GM20000 (cell line): ENCODE measurements around the gene SPOCK1.

Experiments used
- DNase-seq: peaks from one replicate; pipeline ENCODE4 v3.0.0; 2012; ENCODE audit warnings: low spot score
- CTCF ChIP-seq: IDR thresholded peaks from 2 replicates; pipeline ENCODE4 v1.5.1; 2012; ENCODE audit warnings: mild to moderate bottlenecking, control low read depth; ENCODE audit errors: extremely low read depth, missing control alignments

Gene SPOCK1

DNA sequence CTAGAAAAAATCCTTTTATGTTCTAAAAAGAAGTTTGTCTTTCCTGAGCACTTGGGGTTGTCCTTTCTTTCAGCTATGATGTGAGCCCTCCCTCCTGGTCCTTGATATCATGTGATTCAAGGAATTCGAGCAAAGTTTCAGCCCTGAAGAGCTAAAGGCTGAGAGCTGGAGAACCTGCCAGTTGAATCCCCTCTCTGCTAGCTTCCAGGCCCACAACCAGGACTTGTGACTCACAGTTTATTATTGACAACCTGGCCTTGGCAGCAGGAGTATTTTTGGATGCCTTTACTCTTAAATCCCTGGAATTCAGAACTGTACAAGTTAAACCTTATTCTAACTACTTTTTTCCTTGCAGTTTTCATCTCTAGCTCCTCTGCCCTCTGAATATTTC is 182.8 kb downstream of the SPOCK1 start:
- TF ChIP-seq CTCF, result no peak
- no peak for DNase-seq

DNA sequence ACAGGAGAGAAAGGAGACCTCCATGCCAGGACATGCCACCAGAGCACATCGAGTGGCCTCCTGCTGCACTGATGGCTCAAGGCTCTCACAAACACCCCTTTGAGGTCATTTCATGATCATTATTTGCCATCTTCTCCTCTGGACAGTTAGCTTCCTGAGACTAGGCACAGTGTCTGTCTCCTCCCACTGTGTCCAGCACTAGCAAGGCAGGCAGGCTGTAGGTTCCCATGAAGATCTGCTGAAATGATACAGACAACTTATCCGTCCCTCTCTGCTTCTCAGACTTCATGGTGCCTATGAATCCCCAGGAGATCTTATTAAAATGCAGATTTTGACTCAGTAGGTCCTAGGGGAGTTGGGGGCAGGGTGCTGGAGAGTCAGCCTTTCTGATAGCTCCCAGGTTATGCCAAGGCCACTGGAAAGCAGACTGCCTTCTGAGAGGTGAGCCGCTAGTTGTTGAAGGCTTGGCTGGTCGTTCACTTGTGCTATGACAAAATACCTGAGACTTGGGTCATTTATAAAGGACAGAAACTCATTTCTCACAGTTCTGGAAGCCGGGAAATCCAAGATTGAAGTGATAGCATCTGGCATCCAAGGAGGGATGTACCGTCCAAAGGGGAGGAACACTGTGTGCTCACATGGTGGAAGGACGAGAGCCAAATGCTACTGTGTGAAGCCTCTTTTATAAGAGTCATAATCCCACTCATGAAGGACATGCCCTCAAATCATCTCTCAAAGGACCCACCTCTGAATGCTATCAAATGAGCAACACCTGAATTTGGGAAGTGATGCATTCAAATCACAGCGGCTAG is 183.4 kb downstream of the SPOCK1 start:
- no peak for DNase-seq
- TF ChIP-seq CTCF, result no peak

DNA sequence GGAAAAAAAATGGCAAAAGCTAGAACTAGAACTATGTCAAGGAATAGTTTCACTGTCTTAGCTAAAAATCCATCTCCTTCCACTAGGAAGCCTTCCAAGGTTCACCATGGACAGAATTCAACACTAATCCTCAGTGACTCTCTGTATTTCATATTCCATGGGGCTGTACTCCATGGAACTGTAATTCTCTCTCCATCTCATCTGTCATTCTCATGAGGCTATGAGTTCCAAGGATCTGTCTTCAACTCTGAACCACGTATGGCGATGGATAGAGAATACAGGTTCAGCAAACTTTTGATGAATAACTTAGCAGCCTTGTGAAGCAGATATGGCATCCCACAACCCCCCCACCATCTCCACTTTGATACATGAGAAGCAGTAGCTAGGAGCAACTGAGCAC is 184.0 kb downstream of the SPOCK1 start:
- TF ChIP-seq CTCF, result no peak
- DNase-seq, result no peak

GRCh38 chr5:137313526-137314175 is 185.5 kb downstream of the SPOCK1 start:
- no peak for DNase-seq

DNA sequence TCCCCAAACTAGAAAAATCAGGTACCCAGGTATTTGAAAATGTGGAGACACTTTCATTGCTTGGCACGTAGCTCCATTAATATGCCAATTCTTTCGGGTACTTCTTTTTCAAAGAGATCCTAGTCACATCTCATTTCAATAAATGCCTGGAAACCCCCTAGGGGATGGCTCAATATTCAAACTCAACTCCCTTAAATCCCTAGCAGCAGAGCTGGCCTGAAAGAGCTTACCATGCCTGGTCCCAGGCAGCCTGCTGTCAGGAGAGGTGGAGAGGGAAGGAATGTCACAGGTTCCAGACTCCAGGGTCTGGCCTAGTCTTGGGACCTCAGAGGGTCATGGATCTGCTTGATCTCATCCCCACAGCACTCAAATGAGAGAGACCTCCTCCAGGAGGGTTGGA is 187.1 kb downstream of the SPOCK1 start:
- DNase-seq, result no peak
- no peak for TF ChIP-seq CTCF

More at GRCh38 chr5:137313526-137314175, 185.5 kb downstream of the SPOCK1 start:
- TF ChIP-seq CTCF, result no peak

DNA sequence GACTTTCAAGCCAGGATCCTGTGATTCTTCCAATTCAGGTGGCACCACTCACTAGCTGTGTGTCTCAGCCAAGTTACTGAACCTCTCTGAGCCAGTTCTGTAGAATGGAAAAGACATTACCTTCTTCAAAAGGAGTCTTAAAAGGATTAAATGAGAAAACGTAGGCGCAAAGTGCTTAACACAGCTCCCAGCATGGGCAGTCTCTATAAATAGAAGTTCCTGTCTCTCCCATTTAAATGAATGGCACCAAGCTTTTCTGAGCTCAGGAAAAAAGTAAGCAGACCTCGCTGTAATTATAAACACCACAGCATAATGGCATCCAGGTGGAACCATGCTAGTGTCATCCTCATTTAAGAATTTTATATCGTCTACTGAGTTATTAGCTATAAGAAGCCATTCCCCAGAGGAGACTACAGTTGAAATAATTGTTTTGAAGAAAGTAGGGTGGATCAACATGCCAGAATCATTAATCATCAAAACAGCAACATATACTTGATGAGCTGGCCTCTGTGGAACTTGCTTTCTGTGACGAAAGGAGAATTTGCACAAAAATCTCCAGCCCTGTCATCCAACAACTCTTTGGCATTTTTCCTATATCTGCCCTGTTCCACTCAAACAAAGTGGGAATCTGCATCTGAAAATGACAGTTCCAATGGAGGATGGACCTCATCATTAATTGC is 188.9 kb downstream of the SPOCK1 start:
- no peak for TF ChIP-seq CTCF
- no peak for DNase-seq

GRCh38 chr5:137309290-137309689 is 189.8 kb downstream of the SPOCK1 start:
- TF ChIP-seq CTCF, result no peak
- no peak for DNase-seq
